A204.1 (cell line): Measurements from ENCODE around the gene HOXA4.

ENCODE experiments used
- FAIRE-seq: peaks from 2 replicates; lab custom pipeline; 2012; peaks lifted over from hg19 to GRCh38; lab: Jason Lieb, UNC

Gene HOXA4

GRCh38 chr7:27092819-27093110, 37.8 kb downstream of the HOXA4 start:
- FAIRE-seq: no peak

DNA sequence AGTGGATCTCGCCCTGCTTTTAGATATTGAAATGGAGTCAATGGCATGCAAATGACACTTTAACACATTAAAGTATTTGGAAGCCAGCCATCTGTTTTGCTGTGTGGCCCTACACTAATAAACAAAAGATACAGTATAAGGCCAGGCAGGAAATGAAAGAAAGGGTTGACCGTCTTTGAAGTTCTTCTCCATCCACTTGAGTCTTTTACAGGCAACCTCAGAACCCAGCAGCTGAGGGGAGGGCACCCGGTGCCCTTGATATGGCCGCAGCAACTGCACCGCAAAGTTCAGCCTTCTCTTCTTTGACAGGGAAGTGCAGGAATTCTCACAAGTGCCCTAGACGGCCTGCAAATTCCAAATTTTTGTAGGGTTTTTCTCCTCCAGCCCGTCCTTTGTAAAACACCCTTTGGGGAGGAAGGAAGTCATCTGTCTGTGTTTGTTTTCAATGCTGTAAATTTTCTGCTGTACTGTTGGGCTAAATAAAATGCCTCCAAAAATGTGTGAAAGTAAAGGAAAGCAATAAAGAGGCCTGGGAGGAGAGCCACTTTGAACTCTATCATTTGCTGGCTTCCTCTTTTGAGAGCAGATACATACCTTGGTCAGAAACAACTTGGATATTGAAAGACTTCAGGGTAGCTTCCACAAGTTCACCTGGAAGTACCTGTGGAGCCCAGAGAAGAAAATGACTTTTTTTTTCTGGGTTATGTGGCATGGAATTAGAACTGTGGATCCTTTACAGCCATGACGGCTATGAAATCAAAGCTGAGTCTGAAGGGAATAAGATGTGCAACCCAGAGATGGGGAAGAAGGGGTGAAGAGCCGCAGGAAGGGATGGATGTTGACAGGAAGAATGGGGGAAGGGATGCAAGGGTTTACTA, 38.4 kb downstream of the HOXA4 start:
- no peak for FAIRE-seq

GRCh38 chr7:27091105-27091504, 39.5 kb downstream of the HOXA4 start:
- FAIRE-seq: no peak

DNA sequence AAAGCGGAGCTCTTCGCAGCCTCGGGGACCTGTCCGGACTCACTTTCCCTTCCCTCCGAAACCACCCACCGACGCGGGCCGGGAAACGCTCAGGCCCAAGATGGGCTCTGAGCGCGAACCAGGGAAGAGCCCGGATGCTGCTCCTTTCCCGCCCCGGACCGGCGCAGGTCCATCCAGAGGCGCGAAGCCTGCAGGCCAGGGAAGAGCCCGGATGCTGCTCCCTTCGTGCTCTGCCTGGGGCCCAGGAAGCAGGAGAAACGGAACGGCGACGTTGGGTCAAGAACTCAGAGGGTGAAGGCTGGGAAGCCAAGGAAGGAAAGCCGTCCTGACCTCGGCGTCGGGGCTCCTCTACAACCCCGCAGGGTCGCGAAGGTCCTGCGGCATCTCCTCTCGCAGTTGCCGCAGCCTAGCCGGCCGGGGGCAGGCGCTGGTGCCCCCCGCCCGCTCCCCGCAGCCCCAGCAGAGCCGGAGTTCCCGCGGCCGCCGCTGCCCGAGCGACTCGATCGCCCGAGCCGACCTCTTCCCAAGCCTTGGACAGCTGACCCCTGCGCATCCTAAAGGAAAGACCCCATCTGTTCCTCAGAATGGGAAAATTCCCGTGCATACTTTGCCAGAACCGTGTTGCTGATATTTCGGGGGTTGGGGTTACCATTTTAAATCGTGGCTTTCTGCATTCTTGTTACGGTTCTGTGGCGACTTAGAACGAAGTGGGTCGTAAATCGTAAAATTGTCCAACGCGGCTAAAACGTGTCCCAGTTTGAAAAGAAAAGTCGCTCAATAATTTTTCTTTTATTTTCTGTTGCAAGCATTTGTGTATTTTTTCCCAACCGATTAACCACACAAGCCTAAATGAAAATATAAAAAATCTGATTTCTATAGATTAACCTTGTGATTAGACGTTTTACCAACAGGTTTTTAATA, 42.3 kb downstream of the HOXA4 start:
- no peak for FAIRE-seq

DNA sequence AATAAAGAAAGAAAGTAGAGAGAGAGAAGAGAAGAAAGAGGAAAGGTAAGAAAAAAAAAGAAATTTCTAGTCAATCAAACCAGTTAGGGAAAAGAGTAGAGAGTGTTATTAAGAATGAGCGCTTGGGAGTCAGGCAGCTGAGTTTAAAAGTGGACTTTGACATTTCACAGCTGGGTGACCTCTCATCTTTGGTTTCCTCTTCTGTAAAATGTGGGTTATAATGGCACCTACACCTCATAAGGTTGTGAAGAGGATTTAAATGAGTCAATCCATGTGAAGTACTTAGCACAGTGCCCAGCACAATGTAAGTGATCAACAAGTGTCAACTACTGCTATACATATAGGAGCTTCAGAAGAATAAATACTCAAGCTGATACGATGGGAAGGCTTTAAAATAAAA, 46.9 kb downstream of the HOXA4 start:
- no peak for FAIRE-seq

DNA sequence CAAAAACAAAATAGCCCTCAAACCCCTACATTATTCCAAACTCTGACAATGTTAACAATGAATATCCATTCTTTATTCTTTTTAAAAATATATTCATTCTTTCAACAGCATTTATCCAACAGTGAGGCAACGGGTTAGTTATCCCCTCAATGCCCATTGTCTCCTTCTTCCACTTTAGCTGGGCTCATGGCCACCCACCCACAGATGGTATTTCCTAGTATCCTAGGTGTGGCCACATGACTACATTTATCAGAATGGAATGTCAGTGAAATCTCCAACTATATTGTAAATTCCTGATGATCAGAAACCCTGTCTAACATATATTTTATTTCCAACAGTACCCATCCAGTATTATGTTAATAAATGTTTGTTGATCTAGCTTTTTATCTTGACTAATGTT, 48.4 kb downstream of the HOXA4 start:
- no peak for FAIRE-seq

- FAIRE-seq: no peak
These were observed 49.6 kb downstream of the HOXA4 start for GRCh38 chr7:27080844-27081436.

DNA sequence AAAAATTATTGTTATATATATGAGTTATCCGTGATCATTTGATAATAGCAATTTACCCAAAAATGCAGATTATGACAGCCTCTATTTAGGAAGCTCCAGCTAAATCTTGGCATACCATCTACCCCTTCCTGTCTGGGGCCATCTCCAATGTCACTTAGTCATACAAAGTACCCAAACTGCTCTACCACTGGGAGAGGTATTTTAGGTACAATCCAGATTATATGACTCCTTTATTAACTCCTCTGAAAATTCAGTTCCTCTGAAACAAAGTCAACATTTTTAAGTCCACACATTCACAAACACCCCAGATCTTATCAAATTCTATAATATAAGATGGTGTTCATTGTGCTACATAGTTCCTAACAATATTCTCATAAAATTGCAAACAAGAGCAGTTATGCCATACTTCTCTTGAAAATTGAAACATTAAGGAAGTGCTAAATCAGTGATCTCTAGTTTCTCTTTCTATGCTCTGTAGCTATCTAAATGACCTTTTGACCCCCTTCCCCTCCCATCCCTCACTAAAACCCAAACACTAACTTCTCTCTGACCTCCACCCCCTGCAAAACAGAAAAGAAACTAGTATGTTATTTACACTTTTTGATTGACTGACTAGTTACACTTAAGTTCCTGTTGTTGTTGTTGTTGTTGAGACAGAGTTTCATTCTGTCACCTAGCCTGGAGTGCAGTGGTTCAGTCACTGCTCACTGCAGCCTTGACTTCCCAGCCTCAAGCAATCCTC, 51.2 kb downstream of the HOXA4 start:
- no peak for FAIRE-seq

- no peak for FAIRE-seq
These were observed 51.8 kb downstream of the HOXA4 start for GRCh38 chr7:27078616-27079233.
